ENCODE measurements around the gene BICRA.

DNA sequence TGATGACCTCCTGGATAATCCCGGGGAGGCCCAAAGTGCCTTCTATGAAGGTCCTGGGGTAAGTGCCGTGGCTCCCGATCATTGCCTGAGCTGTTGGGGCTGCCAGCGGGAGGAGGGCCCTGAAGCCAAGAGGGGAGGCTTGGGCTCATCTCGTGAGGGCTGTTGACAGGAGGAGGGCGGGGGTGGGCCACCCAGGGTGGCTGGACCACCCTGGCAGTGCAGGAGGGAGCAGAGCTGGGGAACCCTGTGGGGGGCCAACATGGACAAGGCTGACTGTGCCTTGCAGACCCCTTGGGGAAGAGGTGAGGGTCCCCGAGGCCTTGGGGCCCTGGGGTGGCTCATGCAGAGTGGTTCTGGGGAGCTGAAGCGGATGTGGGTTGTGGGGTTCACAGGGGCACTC is 66.9 kb downstream of the BICRA start:
- TF ChIP-seq SP1 (IDR thresholded peaks at IDR 0.05) (no peak), BHLHE40 (IDR thresholded peaks at IDR 0.05; ENCODE audit: borderline replicate concordance) (no peak), FOXK2 (IDR thresholded peaks at IDR 0.05) (no peak), ARNT (IDR thresholded peaks at IDR 0.05) (no peak), LEF1 (IDR thresholded peaks at IDR 0.05; ENCODE audit: borderline replicate concordance) (no peak)
